Stimulated activated CD8-positive, alpha-beta memory T cell treated with anti-CD3 and anti-CD28 coated beads, Interleukin-2, amount 100 ng/mL, for 48 hours (primary cell): ENCODE data around the gene ARSB.
"Not testable (repeated sequence)": the region's sequence is repeated elsewhere in the genome, so short reads cannot be mapped to it uniquely, and the experiment has no call there.

Experiments used
- DNase-seq, 2 donors: peaks; one replicate each; pipeline ENCODE4 v3.0.0-alpha.2; 2020; ENCODE audit warnings: low read depth in 2 of 2

The ARSB gene

GRCh38 chr5:78903353-78903752 is 81.8 kb downstream of the ARSB start:
- no peak for DNase-seq

DNA sequence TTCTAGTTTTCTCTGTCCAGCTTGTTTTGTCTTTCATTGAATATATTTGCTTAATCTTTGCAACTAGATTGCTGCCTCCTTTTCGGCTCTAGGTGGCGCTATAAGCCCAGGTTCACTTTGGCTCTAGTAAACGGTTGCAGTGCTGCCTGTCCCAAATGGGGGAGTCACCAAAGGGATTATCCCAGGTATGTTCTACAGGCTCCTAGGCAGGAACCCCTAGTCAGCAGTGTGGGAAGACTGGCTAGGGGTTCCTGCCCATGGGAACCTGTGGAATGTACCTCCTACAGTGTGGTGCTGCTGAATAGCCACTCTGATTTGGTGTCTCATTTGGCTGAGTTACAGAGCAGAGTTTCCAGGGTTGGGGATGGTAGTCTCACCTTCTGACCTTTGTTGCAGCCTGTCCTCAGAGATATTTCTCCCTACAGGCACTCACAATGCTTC is 85.2 kb downstream of the ARSB start:
- no peak for DNase-seq

DNA sequence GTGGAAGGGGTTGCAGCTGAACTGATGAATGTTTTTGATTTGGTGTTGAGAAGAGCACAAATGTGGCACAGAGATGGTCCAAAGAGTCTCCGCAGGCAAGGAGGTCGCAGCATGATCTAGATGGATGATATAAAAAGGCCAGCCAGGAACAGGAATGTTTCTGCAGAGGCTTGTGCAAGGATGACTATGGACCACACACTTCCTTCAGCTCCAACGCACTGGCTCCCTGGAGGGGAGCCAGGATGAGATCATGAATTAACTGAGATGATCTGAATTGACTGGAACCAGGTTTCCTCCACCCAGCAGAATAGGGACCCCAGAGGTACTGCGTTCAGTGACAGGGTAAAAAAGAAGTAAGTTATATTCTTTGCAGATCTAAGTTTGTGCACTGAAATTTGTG is 89.0 kb downstream of the ARSB start:
- no peak for DNase-seq

GRCh38 chr5:78895616-78896015 is 89.5 kb downstream of the ARSB start:
- DNase-seq: no peak

- DNase-seq: no peak
Observed at GRCh38 chr5:78893940-78894677, 91.0 kb downstream of the ARSB start.

DNA sequence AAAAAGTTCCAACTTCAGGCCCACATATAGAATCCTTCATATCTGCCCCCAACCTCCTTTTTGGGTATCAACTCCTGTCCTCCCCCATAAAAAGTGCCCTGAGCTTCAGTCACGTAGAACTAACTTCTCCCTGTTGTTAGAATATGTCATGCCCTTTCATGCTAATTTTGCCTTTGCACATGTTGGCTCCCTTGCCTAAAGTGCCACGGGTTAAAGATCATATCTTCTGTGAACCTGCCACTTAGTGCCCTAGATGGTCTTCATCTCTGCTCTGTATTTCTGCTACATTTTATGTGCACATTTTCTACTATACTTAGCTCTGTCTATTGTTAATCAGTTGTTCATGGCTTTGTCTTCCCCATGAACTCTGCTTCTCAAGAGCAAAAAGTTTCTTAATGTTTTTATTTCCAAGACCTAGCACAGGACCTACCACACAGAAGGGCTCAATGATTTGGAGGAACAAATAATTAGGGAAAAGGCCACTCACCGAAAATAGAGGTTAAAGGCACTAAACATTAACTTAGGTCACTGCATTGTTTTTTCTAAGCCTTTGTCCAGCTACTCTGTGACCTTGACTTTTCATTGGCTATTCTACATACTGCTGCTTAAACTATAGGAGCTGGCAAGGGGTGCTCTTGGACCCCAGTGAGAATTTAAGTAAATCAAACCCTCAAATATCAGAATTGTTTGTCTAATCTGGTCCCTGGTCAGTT is 94.3 kb downstream of the ARSB start:
- no peak for DNase-seq

GRCh38 chr5:78889369-78890140 is 95.6 kb downstream of the ARSB start:
- no peak for DNase-seq

- no peak for DNase-seq
Observed at GRCh38 chr5:78888580-78889368, 96.3 kb downstream of the ARSB start.

- no peak for DNase-seq
Observed at GRCh38 chr5:78887384-78888118, 97.6 kb downstream of the ARSB start.

DNA sequence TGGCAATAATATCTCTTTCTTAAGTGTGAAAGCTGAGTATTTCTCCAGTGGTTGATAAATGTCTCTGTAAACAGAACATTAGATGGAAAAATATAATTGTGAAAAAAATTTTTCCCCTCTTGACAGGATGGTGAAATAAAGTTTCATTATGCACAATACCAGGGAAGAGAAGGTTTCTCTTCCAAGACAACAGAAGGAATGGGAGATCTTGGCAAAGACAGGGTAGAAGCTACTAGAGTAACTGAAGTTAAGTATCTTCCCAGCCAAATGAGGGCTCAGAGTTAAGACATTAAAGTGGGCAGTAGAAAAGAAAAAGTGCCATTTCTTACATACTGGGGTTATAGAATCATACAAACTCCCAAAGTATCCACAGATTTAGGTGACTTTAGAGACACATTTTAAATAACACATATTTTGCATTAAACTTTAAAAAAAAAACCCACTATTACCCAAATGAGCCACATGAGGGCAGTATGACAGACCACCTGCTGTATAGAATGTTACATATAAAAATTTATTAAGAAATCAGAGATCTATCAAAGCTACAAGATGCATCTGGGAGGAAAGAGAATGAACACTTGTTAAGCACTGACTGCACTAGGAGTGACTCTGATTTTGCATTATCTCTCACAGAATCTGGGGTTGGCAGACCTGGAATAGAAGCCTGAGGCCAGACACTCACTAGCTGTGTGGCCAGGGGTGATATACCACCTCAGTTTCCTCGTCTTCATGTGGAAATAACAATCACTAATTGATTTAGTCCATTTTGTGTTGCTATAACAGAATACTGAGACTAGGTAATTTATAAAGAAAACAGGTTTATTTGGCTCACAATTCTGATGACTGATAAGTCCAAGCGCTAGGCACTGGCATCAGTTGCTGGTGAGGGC is 98.5 kb downstream of the ARSB start:
- no peak for DNase-seq

DNA sequence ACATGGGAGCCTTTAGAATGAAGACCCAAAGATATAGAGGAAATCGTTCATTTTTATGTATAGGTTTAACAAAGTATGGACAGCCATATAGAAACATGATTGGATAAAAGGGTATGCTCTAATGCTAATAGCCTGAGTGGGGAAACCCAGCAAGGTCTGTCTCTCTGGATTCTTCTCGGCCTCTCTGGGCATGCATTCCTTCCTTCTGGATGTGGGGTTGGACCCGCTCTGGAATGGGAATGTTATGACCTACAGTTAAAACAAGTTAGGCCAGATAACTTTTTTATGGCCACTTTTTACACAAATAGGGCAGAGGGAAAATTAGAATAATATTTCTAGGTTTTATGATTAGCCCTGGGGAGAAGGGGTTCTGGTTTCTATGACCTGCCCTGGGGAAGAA is 103.2 kb downstream of the ARSB start:
- DNase-seq: no peak

GRCh38 chr5:78879516-78879915 is 105.6 kb downstream of the ARSB start:
- DNase-seq: no peak

GRCh38 chr5:78866076-78866475 is 119.0 kb downstream of the ARSB start:
- not testable (repeated sequence) for DNase-seq

DNA sequence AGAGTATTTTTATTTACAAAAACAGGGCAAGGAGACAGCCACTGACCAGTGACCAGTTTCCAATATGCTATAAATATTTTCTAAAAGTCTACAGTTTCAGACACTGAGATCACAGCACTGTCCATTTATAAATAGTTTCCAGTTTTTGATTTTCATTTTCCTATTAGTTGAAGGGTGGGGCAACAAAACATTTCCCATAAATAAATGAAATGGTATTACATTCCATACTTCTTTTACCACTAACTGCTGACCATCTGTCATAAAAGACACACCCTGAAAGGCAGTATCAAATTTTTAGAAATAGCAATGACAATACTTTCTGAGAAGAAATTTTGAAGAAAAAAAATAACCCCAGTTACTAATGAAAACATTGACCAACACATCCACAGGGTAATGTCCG is 126.7 kb downstream of the ARSB start:
- DNase-seq: no peak

DNA sequence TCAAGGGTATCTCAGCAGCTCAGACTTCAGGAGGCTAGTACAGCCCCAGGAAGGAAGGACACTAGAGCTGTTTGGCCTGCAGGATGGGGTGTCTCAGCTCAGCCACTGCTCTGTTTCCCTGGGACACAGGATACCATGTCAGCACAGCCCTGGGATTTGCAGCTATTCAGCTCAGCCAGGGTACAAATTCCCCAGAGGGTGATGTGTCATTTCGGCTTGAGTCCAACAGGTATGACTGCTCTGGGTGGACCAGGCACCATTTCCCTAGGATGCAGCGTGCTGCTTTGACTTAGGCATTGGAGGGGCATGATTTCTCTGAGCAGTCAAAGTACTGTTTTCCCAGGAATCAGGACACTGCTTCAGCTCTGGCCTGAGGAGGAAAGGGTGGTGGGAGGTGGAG is 130.1 kb downstream of the ARSB start:
- DNase-seq: no peak

DNA sequence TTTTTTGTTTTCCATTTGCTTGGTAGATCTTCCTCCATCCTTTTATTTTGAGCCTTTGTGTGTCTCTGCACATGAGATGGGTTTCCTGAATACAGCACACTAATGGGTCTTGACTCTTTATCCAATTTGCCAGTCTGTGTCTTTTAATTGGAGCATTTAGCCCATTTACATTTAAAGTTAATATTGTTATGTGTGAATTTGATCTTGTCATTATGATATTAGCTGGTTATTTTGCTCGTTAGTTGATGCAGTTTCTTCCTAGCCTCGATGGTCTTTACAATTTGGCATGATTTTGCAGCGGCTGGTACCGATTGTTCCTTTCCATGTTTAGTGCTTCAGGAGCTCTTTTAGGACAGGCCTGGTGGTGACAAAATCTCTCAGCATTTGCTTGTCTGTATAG is 133.2 kb downstream of the ARSB start:
- not testable (repeated sequence) for DNase-seq

DNA sequence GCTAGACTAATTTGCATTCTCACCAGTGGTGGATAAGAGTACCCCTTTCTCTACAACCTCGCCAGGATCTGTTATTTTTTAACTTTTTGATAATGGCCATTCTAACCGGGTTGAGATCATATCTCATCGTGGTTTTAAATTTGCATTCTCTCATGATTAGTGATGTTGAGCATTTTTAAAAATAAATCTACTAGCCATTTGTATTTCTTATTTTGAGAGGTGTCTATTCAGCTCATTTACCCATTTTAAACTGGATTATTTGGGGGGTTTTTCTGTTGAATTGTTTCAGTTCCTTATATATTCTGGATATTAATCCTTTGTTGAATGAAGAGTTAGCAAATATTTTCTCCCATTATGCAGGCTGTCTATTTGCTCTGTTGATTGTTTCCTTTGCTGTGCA is 139.6 kb downstream of the ARSB start:
- no peak for DNase-seq

DNA sequence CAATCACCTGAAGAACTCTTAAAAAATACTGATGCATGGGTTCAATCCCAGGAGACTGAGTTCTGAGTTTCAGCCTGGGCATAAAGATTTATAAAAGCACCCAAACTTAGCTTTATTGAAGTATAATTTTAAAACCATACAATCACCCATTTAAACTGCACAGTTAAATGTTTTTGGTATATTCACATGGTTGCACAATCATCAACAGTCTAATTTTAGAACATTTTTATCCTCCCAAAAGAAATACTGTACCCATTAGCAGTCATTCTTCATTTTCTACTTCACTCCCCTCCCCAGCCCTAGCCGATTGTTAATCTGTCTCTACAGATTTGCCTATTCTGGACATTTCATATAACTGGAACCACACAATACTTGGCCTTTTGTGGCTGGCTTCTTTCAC is 141.7 kb downstream of the ARSB start:
- DNase-seq: no peak

- DNase-seq: no peak
Observed at GRCh38 chr5:78841767-78842166, 143.3 kb downstream of the ARSB start.

GRCh38 chr5:78838753-78839152 is 146.4 kb downstream of the ARSB start:
- no peak for DNase-seq
